Measurements from ENCODE around the gene PCID2.
A peak's percentile ranks its signal among the peaks of the same experiment; 100 is the strongest.
"Not testable (repeated sequence)": the region's sequence is repeated elsewhere in the genome, so short reads cannot be mapped to it uniquely, and the experiment has no call there.

PCID2 gene

DNA sequence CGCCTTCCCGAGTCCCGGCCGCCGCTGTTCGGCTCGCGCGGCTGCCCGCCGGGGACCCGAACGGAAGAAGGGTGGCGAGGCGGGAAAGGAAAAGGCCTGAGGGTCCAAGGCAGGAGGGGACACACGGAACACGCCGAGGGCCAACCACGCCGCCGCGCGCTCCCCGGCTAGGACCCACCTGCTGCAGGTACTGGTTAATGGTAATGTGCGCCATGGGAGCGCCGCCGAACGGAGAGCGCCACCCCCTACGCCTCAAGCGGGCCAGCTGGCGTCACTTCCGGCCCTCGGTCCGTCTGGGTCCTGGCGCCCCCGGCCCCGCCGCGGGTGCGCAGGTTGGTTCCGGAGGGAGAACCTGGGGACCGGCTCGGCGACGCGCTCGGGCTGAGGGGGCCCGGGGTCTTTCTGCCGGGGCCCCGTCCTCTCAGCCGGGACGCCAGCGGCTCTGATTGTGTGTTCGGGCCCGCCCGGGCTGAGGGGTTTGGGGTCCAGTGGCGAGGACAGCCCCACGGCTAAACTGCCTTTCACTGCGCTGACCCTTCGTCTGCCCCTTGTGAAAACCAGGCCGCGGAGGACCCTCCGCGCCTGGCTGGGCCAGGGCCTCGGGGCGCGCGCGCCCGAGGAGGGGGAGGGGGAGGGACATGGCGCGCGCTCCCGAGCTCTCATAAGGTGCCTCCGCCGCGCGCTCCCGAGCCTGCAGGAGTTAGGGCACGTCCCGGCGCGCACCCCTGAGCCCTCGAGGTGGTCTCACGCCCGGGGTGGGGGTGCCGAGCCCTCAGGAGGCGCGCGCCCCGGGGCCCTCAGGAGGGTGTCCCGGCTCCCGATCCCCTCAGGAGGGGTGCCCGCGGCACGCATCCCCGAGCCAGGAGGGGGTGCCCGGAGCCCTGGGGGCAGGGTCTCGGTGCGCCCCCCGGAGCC lies at the start of gene PCID2:
Gene PCID2 (minus strand): TSS at position 249 of the 915 bp plus-strand sequence. CDS start 35 bp downstream, at position 214.
- peak; percentile 87 to 93 for DNase-seq

DNA sequence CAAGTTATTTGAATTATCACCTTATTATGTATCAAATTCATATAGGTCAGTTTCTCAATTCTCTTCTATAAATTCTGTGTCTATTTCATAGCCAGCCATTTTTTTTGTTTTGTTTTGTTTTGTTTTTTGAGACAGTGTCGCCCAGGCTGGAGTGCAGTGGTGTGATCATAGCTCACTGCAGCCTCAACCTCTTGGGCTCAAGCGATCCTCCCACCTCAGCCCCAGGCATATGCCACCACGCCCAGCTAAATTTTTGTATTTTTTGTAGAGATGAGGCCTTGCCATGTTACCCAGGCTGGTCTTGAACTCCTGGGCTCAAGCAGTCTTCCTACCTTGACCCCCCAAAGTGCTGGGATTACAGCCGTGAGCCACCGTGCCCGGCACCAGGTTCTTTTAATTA lies 49.4 kb upstream of the PCID2 start:
- not testable (repeated sequence) for DNase-seq

DNA sequence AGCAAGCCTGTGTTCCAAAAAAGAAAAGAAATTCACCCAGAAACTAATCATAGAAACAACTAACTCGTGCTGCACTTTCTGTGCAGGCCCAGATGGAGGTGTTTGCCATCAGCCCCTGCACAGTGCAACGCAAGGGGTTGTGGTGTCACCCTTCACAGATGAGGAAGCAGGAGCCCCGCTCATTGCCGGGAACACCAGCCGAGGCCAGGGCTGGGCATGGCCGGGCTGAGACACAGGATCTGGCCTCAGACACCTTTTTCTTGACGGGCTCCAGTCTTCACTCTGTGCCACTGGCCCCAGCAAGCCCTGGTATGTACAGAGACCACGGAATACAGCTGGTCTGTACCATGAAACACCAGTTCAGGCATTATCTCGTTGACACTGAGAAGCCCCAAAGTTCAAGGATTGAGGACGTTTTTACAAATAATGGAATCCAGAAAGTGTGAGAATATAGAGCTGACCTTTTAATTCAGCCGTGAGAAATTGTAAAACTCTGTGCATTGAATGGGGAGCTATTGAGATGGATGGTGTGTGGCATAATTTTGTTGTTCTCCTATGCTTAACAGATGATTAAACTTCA lies 44.1 kb upstream of the PCID2 start:
- no peak for DNase-seq

DNA sequence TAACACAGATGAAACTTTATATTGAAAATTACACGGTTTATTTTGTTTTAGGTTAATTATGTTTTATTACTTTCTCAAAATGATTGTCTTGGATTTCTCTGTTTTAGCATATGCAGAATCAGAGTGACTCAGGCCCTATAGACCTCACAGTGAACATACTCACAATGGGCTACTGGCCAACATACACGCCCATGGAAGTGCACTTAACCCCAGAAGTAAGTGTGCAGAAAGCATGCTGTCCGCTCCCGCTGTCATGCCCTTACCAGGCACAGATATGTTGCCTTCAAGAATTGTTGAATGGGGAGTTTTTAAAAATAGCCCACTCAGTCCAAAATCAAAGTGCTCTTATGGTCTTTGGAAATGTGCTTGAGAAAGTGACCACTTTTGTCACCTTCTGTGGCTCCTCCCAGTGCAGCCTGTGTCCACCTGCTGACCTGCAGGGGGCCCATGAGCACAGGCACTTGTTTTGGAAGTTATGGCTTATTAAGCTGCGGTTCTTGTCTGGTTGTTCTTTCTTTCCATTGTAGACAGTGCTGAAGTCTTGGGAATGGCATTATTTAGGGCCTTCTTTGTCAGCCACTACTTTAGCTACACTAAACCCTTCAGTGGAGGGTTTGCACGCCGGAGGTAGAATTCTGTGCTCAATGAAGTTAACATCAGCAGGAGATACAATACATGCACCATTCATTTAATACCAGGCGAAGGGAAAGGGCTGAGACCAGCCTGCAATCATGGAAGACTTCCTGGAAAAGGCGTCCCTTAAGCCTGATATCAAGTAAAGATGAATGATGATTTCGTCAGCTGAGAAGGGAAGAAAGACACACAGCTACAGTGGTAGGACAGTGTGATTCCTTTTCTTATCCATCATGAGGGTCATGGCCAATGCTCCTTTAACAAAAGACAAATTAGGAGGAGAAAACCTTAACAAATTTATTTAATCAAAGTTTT lies 37.7 kb upstream of the PCID2 start:
- no peak for DNase-seq

DNA sequence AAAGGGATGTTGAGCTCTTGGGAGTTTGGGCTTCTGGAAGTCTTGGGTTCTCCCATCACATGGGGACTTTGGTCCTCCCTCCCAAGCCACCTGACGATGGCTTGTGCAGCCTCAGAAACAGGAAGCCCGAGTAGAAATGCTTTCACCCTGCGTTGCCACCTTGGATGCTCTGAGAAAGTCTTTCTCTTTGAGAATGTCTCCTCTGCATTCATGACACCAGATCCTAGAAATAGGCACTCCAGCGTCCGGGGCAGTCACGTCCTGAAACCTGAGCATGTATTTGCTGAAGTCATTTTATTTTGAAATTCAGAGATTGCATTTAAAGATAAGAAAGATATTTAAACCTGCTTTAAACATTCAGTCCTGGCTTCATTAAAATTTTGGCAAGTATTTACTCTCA lies 35.4 kb upstream of the PCID2 start:
- DNase-seq, result no peak

DNA sequence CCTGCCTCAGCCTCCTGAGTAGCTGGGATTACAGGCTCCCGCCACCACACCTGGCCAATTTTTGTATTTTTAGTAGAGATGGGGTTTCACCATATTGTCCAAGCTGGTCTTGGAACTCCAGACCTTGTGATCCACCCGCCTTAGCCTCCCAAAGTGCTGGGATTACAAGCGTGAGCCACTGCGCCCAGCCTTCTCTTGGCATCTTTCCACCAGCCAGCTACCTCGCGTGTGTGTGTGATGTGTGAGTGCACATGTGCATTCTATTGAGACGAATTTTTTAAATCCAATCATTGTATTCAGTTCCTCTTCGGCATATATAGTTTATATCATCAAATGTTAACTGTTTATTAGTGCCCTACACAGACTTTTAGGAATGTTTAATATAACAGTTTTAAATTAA lies 33.2 kb upstream of the PCID2 start:
- DNase-seq, result not testable (repeated sequence)

DNA sequence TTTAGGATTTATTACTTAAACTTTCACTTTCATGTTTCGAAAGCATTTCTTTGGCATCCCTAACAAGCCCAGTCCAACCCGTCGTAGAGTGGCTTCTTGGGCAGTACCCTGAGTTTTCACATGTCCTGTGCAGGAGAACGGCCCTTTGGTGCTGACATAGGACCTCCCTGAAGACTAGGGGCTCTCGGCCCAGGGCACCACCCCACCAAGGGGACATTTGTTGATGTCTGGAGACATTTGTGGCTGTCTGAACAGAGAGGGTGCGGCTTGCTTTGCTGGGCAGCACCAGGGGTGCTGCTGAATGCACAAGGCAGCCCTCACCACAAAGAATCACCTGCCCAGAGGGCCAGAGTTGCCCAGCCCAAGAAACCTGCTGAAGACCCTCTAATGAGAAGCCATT lies 31.5 kb upstream of the PCID2 start:
- no peak for DNase-seq

DNA sequence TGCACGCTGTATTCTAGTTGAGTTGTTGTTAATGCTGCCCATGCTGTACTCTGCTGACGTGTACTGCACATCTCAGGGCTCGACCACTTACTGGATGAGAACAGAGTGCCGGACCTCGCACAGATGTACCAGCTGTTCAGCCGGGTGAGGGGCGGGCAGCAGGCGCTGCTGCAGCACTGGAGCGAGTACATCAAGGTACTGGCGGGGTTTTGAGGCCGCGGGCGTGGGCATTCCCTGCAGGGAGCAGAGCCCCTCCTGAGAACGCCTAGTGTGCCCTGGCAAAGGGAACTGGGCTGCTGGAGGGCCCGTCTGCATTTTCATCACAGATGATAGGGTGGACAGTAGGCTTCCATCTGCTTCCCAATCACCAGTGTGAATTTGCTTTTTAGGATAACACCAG lies 30.9 kb upstream of the PCID2 start:
- no peak for DNase-seq

DNA sequence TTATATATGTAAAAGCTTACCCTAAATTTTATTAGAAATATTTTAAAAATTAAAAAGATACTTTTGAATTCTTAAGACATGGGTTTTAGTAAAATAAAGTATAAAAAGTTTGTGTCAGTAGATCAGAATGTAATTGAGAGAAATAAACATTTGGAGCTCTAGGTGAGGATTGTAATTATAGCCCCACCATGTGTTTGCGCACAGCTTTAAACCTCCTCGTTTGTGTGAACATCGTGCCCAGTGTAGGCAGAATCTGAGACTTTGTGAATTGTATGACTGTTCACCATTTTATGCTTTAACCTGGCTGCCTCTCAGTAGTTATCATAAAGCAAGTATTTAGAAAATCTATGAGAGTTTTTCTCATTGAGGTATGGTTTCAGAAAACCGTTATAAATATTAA lies 30.1 kb upstream of the PCID2 start:
- no peak for DNase-seq

DNA sequence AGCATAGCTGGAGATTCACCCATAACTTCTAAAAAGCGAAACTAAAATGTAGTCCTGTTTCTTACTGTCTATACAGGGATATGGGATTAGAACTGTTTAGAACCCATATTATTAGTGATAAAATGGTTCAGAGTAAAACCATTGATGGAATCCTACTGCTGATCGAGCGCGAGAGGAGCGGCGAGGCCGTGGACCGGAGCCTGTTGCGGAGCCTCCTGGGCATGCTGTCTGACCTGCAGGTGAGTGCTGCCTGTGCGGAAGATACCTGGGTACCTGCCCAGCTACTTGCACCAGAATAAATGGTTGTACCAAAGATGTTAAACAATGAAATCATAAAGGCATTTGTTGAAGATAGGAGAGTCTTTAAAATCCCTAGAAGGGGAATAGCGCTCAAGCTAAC lies 24.6 kb upstream of the PCID2 start:
- DNase-seq, result no peak

DNA sequence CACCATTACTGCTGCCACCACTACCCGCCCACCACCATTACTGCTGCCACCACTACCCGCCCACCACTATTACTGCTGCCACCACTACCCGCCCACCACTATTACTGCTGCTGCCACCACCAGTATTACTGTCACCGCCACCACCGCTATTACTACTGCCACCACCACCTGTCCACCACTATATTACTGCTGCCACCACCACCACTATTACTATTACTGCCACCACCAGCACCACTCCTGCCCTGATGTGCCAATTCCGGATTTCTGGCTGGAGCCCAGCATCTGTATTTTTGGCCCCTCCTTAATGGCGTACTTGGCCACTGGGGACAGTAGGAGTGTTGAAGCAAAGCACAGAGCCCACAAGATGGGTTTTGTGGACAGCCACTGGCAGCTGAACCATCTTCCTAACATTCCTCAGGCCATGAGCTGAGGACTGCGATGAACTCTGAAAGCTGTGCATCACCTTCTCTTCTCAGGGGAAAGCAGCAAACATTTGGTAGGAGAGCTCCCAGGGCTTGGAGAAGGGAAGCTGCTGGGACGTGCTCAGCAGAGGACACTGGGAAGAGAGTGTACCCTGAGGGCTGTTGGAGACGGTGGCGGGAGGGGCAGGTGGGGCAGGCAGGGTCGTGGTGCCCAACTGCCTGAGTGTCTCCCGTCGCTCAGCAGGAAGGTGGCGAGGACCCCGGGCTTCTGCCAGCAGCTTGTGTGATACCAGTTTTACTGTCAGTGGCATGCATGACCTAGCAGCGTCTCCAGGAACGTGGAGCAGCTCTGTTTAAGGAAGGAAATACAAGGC lies 23.9 kb upstream of the PCID2 start:
- no peak for DNase-seq

DNA sequence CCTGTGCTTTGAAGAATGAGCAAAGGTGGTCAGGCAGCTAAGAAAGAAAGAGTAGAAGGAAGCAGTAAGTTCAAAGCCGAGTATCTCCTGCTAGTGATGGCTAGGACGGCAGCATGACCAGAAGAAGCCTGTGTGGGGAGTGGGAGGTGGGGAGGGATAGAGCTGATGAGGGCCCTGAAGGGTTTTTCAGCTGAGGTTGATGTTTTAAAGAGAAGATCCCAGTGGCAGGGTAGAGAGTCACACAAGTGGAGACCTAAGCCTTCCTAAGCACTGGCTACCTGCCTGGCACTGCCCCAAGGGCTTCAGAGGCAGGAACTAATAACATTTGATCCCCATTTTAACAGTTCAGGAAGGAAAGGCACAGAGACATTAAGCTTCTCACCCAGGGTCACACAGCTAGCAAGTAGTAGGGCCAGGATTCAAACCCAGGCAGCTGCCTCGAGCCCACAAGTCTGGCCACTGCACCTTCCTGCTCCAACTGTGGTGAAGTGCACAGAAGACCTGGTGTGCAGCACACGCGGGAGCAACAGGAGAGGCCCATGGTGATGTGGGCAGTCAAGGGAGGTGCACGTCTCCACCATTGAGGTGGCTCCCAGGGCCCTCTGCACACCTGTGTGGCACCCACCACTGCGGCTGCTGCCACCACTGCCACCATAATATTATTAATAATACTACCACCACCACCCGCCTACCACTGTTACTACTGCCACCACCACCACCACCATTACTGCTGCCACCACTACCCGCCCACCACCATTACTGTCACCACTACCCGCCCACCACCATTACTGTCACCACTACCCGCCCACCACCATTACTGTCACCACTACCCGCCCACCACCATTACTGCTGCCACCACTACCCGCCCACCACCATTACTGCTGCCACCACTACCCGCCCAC lies 23.1 kb upstream of the PCID2 start:
- DNase-seq, result no peak

DNA sequence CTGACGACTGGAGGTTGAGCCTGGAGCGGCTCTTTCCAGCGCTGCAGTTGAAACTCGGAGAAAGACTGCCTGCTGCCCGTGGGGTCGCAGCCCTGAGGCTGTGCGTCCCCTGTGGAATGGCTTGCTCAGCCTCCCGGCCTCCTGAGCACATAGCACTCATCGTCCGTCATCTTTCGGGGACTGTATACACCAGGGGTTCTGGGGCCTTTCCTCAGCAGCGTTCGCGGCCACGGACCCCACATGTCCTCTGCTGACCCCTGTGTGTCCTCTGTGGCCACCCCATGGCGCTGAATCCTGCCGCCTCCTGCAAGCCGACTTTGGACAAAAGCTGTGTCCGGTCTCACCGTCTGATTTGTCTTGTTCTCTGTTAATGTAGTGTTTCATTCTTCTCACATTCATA lies 21.3 kb upstream of the PCID2 start:
- no peak for DNase-seq

DNA sequence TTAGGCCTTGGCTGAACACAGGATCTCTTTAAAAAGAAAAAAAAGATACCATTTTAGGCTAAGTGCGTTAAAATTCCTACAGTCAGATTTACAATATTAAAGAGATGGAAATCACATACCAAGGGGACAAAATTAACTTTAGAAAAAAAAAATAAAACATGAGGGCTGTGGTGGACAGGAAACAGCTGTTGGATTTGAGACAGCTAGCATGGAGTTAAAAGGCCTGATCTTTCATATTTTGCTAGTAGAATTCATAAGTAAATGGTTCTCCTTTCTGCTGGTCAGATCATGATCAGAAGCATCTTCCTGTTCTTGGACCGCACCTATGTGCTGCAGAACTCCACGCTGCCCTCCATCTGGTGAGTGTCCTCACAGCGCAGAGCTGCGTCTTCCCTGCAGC lies 20.7 kb upstream of the PCID2 start:
- DNase-seq, result no peak

DNA sequence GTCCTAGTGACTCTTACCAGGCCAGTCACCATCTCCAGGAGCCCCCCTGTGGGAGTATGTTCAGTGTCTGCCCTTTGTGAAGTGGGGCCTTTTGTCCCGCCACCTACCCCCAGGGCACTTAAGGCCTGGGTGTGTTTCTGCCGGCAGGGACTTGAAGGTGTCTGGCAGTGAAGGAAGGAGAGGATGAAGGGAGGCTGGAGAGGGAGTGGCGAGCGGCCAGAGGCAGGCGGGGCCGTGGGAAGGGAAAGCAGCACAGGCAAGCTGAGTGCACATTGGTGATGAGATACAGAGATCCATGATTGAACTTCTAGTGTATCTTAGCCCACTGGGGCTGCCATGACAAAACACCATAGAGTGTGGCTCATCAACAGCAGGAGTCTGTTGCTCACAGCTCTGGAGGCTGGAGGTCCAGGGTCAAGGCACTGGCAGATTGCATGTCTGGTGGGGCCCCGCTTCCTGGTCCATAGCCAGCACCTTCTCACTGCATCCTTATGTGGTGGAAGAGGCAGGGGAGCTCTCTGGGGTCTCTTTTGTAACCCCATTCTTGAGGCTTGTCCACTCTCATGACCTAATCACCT lies 18.5 kb upstream of the PCID2 start:
- DNase-seq, result no peak

DNA sequence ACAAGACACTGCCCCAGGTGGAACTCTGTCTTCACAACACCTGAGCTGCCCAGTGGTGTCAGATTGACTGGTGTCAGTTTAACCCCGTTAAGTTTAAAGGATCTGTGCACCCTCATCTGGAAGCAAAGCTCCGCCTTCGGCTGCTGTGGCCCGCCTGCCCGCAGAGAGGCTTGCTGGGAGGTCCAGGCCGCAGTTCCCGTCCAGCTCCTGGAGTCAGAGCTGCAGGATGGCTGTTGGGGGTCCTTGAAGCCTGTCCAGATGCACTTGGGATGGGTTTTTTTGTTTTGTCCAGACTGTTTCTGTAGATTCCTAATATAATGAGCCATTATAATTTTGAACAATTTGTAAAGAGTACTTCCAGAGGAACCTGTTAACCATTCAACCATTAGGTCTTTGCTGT lies 17.0 kb upstream of the PCID2 start:
- no peak for DNase-seq

DNA sequence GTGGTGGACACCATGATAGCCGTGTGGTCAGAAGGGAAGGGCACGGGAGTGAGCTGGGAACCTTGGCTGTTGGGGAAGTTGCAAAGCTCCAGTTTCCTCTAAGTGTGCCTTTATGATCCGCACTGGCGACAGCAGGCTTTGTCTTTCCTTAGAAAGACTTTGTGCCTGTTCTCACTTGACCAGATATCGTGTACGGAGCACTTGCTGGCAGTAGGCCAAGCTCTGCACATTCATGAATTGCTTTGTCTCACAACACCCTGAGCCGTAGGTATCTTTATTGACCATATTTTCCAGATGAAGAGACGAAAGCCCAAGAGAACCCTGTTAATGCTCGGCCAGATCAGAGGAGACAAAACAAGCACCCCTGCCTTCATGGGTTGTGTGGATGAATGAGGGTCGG lies 16.0 kb upstream of the PCID2 start:
- DNase-seq, result peak in 1 of 2 experiments; percentile 21

DNA sequence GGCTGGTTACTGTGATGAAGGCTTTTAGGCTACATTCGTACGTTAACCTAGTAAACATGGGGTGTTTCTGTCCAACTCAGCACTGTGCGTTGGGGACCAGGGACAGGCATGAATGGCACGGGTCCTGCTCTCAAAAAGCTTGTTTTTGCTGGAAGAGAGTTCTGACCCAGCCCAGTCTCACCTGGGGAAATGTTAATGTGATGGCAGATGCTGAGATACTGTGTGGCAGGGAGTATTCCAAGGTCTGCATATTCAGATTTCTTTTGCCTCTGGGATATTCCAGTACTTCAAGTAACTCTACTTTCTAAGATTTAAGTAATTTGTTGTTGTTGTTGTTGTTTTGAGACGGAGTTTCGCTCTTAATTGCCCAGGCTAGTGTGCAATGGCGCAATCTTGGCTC lies 14.6 kb upstream of the PCID2 start:
- DNase-seq, result no peak

DNA sequence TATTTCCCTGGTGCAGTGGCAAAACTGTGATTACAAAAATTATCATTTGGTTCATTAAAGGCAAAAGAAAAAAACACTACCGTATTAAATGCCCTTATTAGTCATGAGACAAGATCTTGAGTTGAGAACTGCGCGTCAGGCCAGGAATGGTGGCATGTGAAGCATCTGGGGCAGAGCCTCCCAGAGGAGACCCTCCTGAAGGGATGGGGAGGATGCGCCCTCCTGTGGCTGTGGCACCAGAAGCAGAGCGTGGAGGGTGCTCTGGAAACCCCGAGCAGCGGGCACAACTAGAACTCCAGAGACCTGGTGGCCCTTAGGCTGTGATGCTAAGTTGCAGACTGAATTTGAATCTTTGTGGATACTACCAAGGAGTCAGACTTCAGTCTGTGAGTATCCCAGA lies 12.4 kb upstream of the PCID2 start:
- DNase-seq, result no peak

DNA sequence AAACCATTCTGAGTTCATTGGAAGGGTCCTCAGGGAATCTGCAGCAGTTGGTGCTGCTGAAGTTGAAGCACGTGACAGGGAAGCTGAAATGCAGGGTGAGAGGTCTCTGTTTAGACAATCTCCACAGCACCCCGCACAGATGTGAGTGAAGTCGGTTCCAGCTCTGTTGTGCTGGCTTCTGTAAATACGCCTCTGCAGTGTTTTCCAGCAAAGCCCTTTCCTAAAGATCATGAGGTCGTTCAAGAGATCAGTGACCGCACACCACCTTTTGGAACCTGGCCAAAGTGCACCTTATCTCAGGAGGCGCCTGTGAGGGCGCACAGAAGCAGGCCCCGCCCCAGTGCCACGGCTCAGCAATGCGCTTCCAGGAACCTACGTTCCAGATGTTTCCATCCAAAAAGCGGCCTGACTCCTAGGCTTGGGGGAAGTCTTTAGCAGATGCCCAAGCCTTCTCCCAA lies 11.7 kb upstream of the PCID2 start:
- DNase-seq, result no peak
